HEK293 (cell line): ENCODE results near the gene KIF3B.
A peak's percentile ranks its signal among the peaks of the same experiment; 100 is the strongest.

ENCODE experiments used
- CTCF ChIA-PET: fragments of 350-600 bp; formaldehyde crosslinking; extraction: SDS; loops from one replicate; lab custom pipeline; 2021; ENCODE audit warnings: antibody characterized with exemption; lab: Yijun Ruan, JAX
- POLR2A ChIA-PET: fragments of 300-600 bp; formaldehyde crosslinking; extraction: SDS; loops from one replicate; lab custom pipeline; 2020; ENCODE audit warnings: antibody characterized with exemption, inconsistent platforms; lab: Yijun Ruan, JAX
- H3K27ac ChIP-seq: fragments of 200-500 bp; sonication (Bioruptor generic); 2 replicates; pipeline ENCODE4 v1.5.1; 2014; ENCODE audit warnings: low read depth, low read length, control low read depth, inconsistent platforms; ENCODE audit errors: extremely low read depth
- H3K36me3 ChIP-seq, 2 experiments: fragments of 200-500 bp in 1 of 2; sonication (Bioruptor generic) in 1 of 2; 1 replicate in 1 of 2; 2 replicates in 1 of 2; pipeline ENCODE4 v1.5.1; 2014 to 2017; ENCODE audit warnings: inconsistent platforms in 2 of 2, low read length in 2 of 2; ENCODE audit not compliant: control insufficient read depth in 2 of 2, insufficient read depth in 1 of 2
- H3K4me1 ChIP-seq: fragments of 200-500 bp; sonication (Bioruptor generic); 2 replicates; pipeline ENCODE4 v1.5.1; 2014; ENCODE audit warnings: mild to moderate bottlenecking, low read length, inconsistent platforms; ENCODE audit not compliant: control insufficient read depth, insufficient read depth
- H3K4me3 ChIP-seq: 2 replicates; pipeline ENCODE4 v1.5.1; 2011; ENCODE audit warnings: low read depth, mild to moderate bottlenecking, control low read depth, low read length, moderate library complexity
- H3K9me3 ChIP-seq: fragments of 200-500 bp; sonication (Bioruptor generic); 2 replicates; pipeline ENCODE4 v1.5.1; 2014; ENCODE audit warnings: low read depth, low read length, inconsistent platforms; ENCODE audit not compliant: control insufficient read depth, insufficient read depth
- BCL11B ChIP-seq: fragments of 450-650 bp; formaldehyde crosslinking; IDR thresholded peaks from 2 replicates; pipeline ENCODE4 v1.5.1; 2016; ENCODE audit warnings: low read depth, missing biosample characterization, missing genetic modification characterization
- GLIS2 ChIP-seq: fragments of 450-650 bp; formaldehyde crosslinking; IDR thresholded peaks from 2 replicates; pipeline ENCODE4 v1.5.1; 2016; ENCODE audit warnings: missing biosample characterization, missing genetic modification characterization
- HOXA7 ChIP-seq: sonication (generic); formaldehyde crosslinking; IDR thresholded peaks from 2 replicates; pipeline ENCODE4 v1.8.1; 2022; ENCODE audit warnings: missing genetic modification reagents, borderline replicate concordance
- HOXD13 ChIP-seq: sonication (generic); formaldehyde crosslinking; IDR thresholded peaks from 2 replicates; pipeline ENCODE4 v1.8.0; 2022; ENCODE audit warnings: missing genetic modification reagents, borderline replicate concordance
- MZF1 ChIP-seq: fragments of 450-650 bp; formaldehyde crosslinking; IDR thresholded peaks from 2 replicates; pipeline ENCODE4 v1.5.1; 2017; ENCODE audit warnings: missing biosample characterization, missing genetic modification characterization, borderline replicate concordance
- PRDM1 ChIP-seq: fragments of 450-650 bp; formaldehyde crosslinking; IDR thresholded peaks from 2 replicates; pipeline ENCODE4; 2016; ENCODE audit warnings: missing biosample characterization, missing genetic modification characterization
- ZBTB1 ChIP-seq: fragments of 450-650 bp; formaldehyde crosslinking; IDR thresholded peaks from 2 replicates; pipeline ENCODE4 v1.5.1; 2016; ENCODE audit warnings: missing biosample characterization, missing genetic modification characterization
- ZFHX2 ChIP-seq: fragments of 450-650 bp; formaldehyde crosslinking; conservative IDR thresholded peaks from 2 replicates; pipeline ENCODE4 v1.5.1; 2016; ENCODE audit warnings: missing biosample characterization, missing genetic modification characterization
- ZFP69B ChIP-seq: fragments of 450-650 bp; formaldehyde crosslinking; IDR thresholded peaks from 2 replicates; pipeline ENCODE4 v1.5.1; 2016; ENCODE audit warnings: missing biosample characterization, missing genetic modification characterization
- ZNF121 ChIP-seq: fragments of 450-650 bp; formaldehyde crosslinking; IDR thresholded peaks from 2 replicates; pipeline ENCODE4 v1.5.1; 2016; ENCODE audit warnings: missing biosample characterization, missing genetic modification characterization
- ZNF140 ChIP-seq: fragments of 450-650 bp; formaldehyde crosslinking; IDR thresholded peaks from 2 replicates; pipeline ENCODE4 v1.5.1; 2016; ENCODE audit warnings: missing biosample characterization, missing genetic modification characterization
- ZNF223 ChIP-seq: fragments of 450-650 bp; formaldehyde crosslinking; IDR thresholded peaks from 2 replicates; pipeline ENCODE4 v1.5.1; 2016; ENCODE audit warnings: missing biosample characterization, missing genetic modification characterization
- ZNF24 ChIP-seq: fragments of 450-650 bp; formaldehyde crosslinking; IDR thresholded peaks from 2 replicates; pipeline ENCODE4 v1.5.1; 2016; ENCODE audit warnings: missing biosample characterization, missing genetic modification characterization
- ZNF335 ChIP-seq: fragments of 450-650 bp; formaldehyde crosslinking; conservative IDR thresholded peaks from 2 replicates; pipeline ENCODE4 v1.5.1; 2016; ENCODE audit warnings: missing biosample characterization, missing genetic modification characterization
- ZNF350 ChIP-seq: fragments of 450-650 bp; formaldehyde crosslinking; IDR thresholded peaks from 2 replicates; pipeline ENCODE4 v1.5.0; 2017; ENCODE audit warnings: missing biosample characterization, mild to moderate bottlenecking, missing genetic modification characterization
- ZNF404 ChIP-seq: fragments of 450-650 bp; formaldehyde crosslinking; IDR thresholded peaks from 2 replicates; pipeline ENCODE4 v1.5.1; 2017; ENCODE audit warnings: missing biosample characterization, missing genetic modification characterization
- ZNF514 ChIP-seq: fragments of 450-650 bp; formaldehyde crosslinking; IDR thresholded peaks from 2 replicates; pipeline ENCODE4 v1.5.1; 2016; ENCODE audit warnings: missing biosample characterization, missing genetic modification characterization
- ZNF560 ChIP-seq: fragments of 450-650 bp; formaldehyde crosslinking; IDR thresholded peaks from 2 replicates; pipeline ENCODE4 v1.5.1; 2017; ENCODE audit warnings: missing biosample characterization, missing genetic modification characterization, borderline replicate concordance
- ZNF624 ChIP-seq: fragments of 450-650 bp; formaldehyde crosslinking; IDR thresholded peaks from 2 replicates; pipeline ENCODE4 v1.5.1; 2017; ENCODE audit warnings: missing biosample characterization, missing genetic modification characterization
- ZNF629 ChIP-seq: fragments of 450-650 bp; formaldehyde crosslinking; IDR thresholded peaks from 2 replicates; pipeline ENCODE4 v1.5.1; 2017; ENCODE audit warnings: missing biosample characterization, missing genetic modification characterization
- ZXDB ChIP-seq: fragments of 450-650 bp; formaldehyde crosslinking; IDR thresholded peaks from 2 replicates; pipeline ENCODE4 v1.5.1; 2016; ENCODE audit warnings: missing biosample characterization, missing genetic modification characterization
- TF ChIP-seq, protein P1 (sequence below): fragments of 450-650 bp; formaldehyde crosslinking; conservative IDR thresholded peaks from 2 replicates; pipeline ENCODE4 v1.5.1; 2016; ENCODE audit warnings: low read depth, missing biosample characterization, missing genetic modification characterization
- TF ChIP-seq, protein P2 (sequence below): fragments of 450-650 bp; formaldehyde crosslinking; IDR thresholded peaks from 2 replicates; pipeline ENCODE4 v1.5.1; 2017; ENCODE audit warnings: missing biosample characterization, missing genetic modification characterization

Gene KIF3B

DNA sequence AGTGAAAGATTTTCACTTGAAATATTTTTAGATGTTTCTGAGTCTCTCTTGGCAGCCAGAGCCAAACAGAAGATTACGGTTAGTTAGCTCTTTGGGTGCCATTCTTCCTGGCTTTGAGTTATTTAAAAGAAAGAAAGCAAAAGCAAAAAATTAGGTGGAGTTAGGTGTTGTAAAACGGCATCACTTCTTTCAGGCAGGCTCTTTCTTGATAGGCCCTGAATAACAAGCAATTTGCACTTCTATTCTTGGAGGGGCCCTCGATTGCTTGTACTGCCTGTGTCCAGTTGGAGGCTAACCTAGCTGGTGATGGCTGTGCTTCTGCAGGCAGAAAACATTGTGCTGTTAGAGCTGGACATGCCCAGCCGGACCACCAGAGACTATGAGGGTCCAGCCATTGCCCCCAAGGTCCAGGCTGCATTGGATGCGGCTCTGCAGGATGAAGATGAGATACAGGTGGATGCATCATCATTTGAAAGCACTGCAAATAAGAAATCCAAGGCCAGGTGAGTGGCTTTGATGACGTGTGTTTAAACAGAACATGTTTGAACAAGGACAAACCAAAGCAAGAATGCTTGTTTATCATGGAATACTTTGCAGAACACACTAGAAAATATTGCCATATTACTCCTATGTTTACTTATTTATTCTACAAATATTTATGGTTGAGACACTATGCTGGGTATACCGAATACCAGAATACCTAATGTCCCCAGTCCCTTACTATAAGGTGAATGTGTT lies 52.5 kb downstream of the KIF3B start:
- Histone ChIP-seq H3K27ac (no peak overlapping the region), H3K4me3 (no peak overlapping the region), H3K36me3 (peaks cover 0 to 48% of the 10 kb centered on the region in 2 experiments; a peak in 2 of 3 replicates), H3K4me1 (no peaks in the 10 kb centered on the region)
- CTCF ChIA-PET: interaction anchor here (0.6 kb wide), 1 partner anchor 227 kb away, joined by 4 read pairs; no protein-coding TSS in a partner anchor
- TF ChIP-seq BCL11B (no peak), MZF1 (tag by site-specific recombination) (no peak), ZNF404 (no peak), ZXDB (tag by site-specific recombination) (no peak), ZNF350 (tag by site-specific recombination) (no peak), ZNF629 (tag by site-specific recombination) (no peak)
- TF ChIP-seq, all 188 proteins: peak for 0
- POLR2A ChIA-PET: no interaction called here
- H3K9me3 ChIP-seq: no peaks in the 10 kb centered on the region

DNA sequence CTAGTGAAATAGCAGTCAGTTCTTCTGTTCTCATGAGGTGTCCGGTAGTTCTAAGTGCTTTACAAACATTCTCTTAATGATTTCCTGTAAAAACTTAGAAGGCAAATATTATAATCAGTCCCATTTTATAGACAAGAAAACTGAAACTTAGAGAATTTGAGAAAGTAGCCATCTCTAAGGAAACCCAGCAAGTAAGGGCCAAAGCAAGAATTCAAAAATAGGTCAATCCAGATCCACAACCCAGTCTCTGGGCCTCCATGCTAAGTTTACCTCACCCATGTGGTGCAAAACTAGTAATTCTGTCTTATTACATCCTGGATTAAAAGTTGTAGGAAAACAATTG lies 53.1 kb downstream of the KIF3B start:
- no peak overlapping the region for H3K27ac ChIP-seq
- TF ChIP-seq ZNF223: no peak
- TF ChIP-seq ZNF140: no peak
- no peak for TF ChIP-seq HOXA7 (CRISPR knock-in tag)
- no peak for TF ChIP-seq PRDM1 (tag by site-specific recombination)
- TF ChIP-seq ZNF24: no peak
- TF ChIP-seq ZBTB1 (tag by site-specific recombination): no peak
- TF ChIP-seq ZNF335: no peak
- no peak for TF ChIP-seq ZNF560
- TF ChIP-seq, protein P1, sequence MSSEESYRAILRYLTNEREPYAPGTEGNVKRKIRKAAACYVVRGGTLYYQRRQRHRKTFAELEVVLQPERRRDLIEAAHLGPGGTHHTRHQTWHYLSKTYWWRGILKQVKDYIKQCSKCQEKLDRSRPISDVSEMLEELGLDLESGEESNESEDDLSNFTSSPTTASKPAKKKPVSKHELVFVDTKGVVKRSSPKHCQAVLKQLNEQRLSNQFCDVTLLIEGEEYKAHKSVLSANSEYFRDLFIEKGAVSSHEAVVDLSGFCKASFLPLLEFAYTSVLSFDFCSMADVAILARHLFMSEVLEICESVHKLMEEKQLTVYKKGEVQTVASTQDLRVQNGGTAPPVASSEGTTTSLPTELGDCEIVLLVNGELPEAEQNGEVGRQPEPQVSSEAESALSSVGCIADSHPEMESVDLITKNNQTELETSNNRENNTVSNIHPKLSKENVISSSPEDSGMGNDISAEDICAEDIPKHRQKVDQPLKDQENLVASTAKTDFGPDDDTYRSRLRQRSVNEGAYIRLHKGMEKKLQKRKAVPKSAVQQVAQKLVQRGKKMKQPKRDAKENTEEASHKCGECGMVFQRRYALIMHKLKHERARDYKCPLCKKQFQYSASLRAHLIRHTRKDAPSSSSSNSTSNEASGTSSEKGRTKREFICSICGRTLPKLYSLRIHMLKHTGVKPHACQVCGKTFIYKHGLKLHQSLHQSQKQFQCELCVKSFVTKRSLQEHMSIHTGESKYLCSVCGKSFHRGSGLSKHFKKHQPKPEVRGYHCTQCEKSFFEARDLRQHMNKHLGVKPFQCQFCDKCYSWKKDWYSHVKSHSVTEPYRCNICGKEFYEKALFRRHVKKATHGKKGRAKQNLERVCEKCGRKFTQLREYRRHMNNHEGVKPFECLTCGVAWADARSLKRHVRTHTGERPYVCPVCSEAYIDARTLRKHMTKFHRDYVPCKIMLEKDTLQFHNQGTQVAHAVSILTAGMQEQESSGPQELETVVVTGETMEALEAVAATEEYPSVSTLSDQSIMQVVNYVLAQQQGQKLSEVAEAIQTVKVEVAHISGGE (tag by site-specific recombination): no peak
- TF ChIP-seq ZNF514 (tag by site-specific recombination): no peak
- TF ChIP-seq ZNF624 (tag by site-specific recombination): no peak
- CTCF ChIA-PET: interaction anchor here (0.7 kb wide), 1 partner anchor 14 kb away, joined by 3 read pairs; no protein-coding TSS in a partner anchor
- POLR2A ChIA-PET: no interaction called here
- no peaks in the 10 kb centered on the region for H3K4me1 ChIP-seq
- H3K4me3 ChIP-seq: no peak overlapping the region
- no peaks in the 10 kb centered on the region for H3K9me3 ChIP-seq
- peaks cover 0 to 48% of the 10 kb centered on the region in 2 experiments; a peak in 2 of 3 replicates for H3K36me3 ChIP-seq

DNA sequence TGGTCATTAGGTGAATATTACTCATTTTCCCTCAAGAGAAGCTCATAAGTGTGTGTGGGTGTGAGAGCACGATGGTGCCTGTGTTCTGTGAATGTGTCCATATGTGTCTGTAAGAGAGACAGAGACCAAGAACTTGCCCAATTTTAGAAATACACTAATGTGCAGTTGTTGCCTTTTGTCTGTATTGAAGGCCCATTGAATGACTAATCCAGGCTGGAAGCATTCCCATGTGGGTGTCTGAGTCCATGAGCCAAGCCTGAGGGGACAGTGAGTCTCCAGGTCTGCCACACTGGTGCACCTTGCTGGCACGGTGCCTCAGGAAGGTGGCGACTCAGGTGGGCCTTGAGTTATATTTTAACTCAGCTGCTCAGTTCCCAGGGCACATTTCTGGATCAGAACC lies 55.2 kb downstream of the KIF3B start:
- ChIA-PET CTCF (interaction anchor here (0.6 to 1.4 kb wide), 2 partner anchors 12 to 308 kb away, joined by 4 to 5 read pairs; no protein-coding TSS in a partner anchor), POLR2A (no interaction called here)
- H3K4me1 ChIP-seq: no peaks in the 10 kb centered on the region
- no peaks in the 10 kb centered on the region for H3K9me3 ChIP-seq
- H3K4me3 ChIP-seq: no peak overlapping the region
- H3K36me3 ChIP-seq: peaks cover 0 to 41% of the 10 kb centered on the region in 2 experiments; a peak in 2 of 3 replicates
- no peak for TF ChIP-seq ZNF223
- TF ChIP-seq ZNF121 (tag by site-specific recombination): no peak
- TF ChIP-seq, protein P2, sequence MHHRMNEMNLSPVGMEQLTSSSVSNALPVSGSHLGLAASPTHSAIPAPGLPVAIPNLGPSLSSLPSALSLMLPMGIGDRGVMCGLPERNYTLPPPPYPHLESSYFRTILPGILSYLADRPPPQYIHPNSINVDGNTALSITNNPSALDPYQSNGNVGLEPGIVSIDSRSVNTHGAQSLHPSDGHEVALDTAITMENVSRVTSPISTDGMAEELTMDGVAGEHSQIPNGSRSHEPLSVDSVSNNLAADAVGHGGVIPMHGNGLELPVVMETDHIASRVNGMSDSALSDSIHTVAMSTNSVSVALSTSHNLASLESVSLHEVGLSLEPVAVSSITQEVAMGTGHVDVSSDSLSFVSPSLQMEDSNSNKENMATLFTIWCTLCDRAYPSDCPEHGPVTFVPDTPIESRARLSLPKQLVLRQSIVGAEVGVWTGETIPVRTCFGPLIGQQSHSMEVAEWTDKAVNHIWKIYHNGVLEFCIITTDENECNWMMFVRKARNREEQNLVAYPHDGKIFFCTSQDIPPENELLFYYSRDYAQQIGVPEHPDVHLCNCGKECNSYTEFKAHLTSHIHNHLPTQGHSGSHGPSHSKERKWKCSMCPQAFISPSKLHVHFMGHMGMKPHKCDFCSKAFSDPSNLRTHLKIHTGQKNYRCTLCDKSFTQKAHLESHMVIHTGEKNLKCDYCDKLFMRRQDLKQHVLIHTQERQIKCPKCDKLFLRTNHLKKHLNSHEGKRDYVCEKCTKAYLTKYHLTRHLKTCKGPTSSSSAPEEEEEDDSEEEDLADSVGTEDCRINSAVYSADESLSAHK (tag by site-specific recombination): no peak
- TF ChIP-seq GLIS2 (tag by site-specific recombination): no peak
- no peak for TF ChIP-seq ZFP69B
- TF ChIP-seq HOXD13: no peak
- 0 out of 2 replicates have a peak, but pooled peaks have one; percentile 9 for TF ChIP-seq ZFHX2
- H3K27ac ChIP-seq: no peak overlapping the region
